K562 (cell line): Measurements from ENCODE around the gene GALNS. TPM values are rescaled to one million over a fixed set of nuclear protein-coding genes. Genes with fewer than 3 reads are reported as not detected.
A peak's percentile ranks its signal among the peaks of the same experiment; 100 is the strongest.

Experiments
- CREB5 ChIP-seq: fragments of 250-450 bp; sonication (Bioruptor Pico); IDR thresholded peaks from 2 replicates; pipeline ENCODE4 v1.5.0; 2020; ENCODE audit warnings: mild to moderate bottlenecking
- DEAF1 ChIP-seq: fragments of 450-650 bp; formaldehyde crosslinking; IDR thresholded peaks from 2 replicates; pipeline ENCODE4 v1.4.0; 2020; ENCODE audit warnings: mild to moderate bottlenecking, moderate library complexity
- E2F1 ChIP-seq: sonication (generic); formaldehyde crosslinking; IDR thresholded peaks from 2 replicates; pipeline ENCODE4 v1.8.1; 2023; ENCODE audit warnings: mild to moderate bottlenecking, missing genetic modification reagents, moderate library complexity
- HDAC1 ChIP-seq, 2 experiments: fragments of 450-650 bp; IDR thresholded peaks; 2 replicates each; pipeline ENCODE4 v1.6.1; 2016 to 2017; ENCODE audit warnings: inconsistent platforms in 1 of 2, mild to moderate bottlenecking in 1 of 2, moderate library complexity in 1 of 2
- HNRNPLL ChIP-seq: fragments of 200-400 bp; formaldehyde crosslinking; IDR thresholded peaks from 2 replicates; pipeline ENCODE4 v1.6.1; 2017; ENCODE audit warnings: low read length, low read depth, mild to moderate bottlenecking; ENCODE audit not compliant: poor library complexity, severe bottlenecking
- JUND ChIP-seq, 2 experiments: IDR thresholded peaks; 2 replicates in 1 of 2; 3 replicates in 1 of 2; pipeline ENCODE4 v1.6.1; 2011; ENCODE audit warnings: borderline replicate concordance in 2 of 2, low read depth in 2 of 2, low read length in 2 of 2, improper control_type of control experiment in 1 of 2, missing biosample characterization in 1 of 2, missing genetic modification characterization in 1 of 2, missing genetic modification reagents in 1 of 2
- NRF1 ChIP-seq, 2 experiments: fragments of 450-650 bp; IDR thresholded peaks in 1 of 2; conservative IDR thresholded peaks in 1 of 2; 2 replicates each; pipeline ENCODE4 v1.6.1; 2014; ENCODE audit warnings: mild to moderate bottlenecking in 2 of 2
- POLR3G ChIP-seq: IDR thresholded peaks from 2 replicates; pipeline ENCODE4 v1.6.1; 2011; ENCODE audit not compliant: insufficient read length, insufficient replicate concordance; ENCODE audit errors: extremely low read depth
- RFX1 ChIP-seq: fragments of 450-650 bp; IDR thresholded peaks from 2 replicates; pipeline ENCODE4 v1.6.1; 2016; ENCODE audit warnings: mild to moderate bottlenecking, moderate library complexity
- SIN3A ChIP-seq, 2 experiments: fragments of 150-350 bp in 1 of 2; IDR thresholded peaks; 2 replicates each; pipeline ENCODE4 v1.6.1; 2011 to 2016; ENCODE audit warnings: borderline replicate concordance in 2 of 2, low read depth in 2 of 2, low read length in 2 of 2, mild to moderate bottlenecking in 2 of 2, moderate library complexity in 2 of 2; ENCODE audit not compliant: control insufficient read depth in 1 of 2
- SREBF2 ChIP-seq: sonication (generic); formaldehyde crosslinking; IDR thresholded peaks from 2 replicates; pipeline ENCODE4 v1.4.0; 2020; ENCODE audit warnings: mild to moderate bottlenecking, missing genetic modification reagents
- SRF ChIP-seq, 2 experiments: fragments of 250-450, 450-650 bp in 1 of 2; sonication (Bioruptor Pico) in 1 of 2; sonication (generic) in 1 of 2; formaldehyde crosslinking; IDR thresholded peaks; 2 replicates each; pipeline versions ENCODE4 v1.5.0 to v1.5.1; 2020 to 2022; ENCODE audit warnings: mild to moderate bottlenecking in 1 of 2, missing genetic modification reagents in 1 of 2
- TARDBP ChIP-seq: fragments of 450-650 bp; IDR thresholded peaks from 2 replicates; pipeline ENCODE4 v1.6.1; 2016
- THAP7 ChIP-seq: fragments of 250-450 bp; sonication (Bioruptor Pico); IDR thresholded peaks from 2 replicates; pipeline ENCODE4 v1.5.0; 2021
- ZBTB1 ChIP-seq: sonication (generic); formaldehyde crosslinking; IDR thresholded peaks from 2 replicates; pipeline ENCODE4 v1.8.1; 2023; ENCODE audit warnings: missing genetic modification reagents, low read depth, mild to moderate bottlenecking, borderline replicate concordance
- ZBTB17 ChIP-seq: fragments of 450-650 bp; formaldehyde crosslinking; IDR thresholded peaks from 2 replicates; pipeline ENCODE4 v1.4.0; 2020; ENCODE audit warnings: mild to moderate bottlenecking
- ZBTB34 ChIP-seq: fragments of 250-450 bp; sonication (Bioruptor Pico); IDR thresholded peaks from 2 replicates; pipeline ENCODE4 v1.8.0; 2021; ENCODE audit warnings: mild to moderate bottlenecking, moderate library complexity
- ZBTB9 ChIP-seq: fragments of 450-650 bp; formaldehyde crosslinking; IDR thresholded peaks from 2 replicates; pipeline ENCODE4 v1.4.0; 2020; ENCODE audit warnings: mild to moderate bottlenecking, moderate library complexity
- ZNF24 ChIP-seq: fragments of 450-650 bp; IDR thresholded peaks from 2 replicates; pipeline ENCODE4 v1.6.1; 2016
- polyA plus RNA-seq, 8 experiments: library from polyadenylated mRNA; depleted of rRNA in 4 of 8; stranded (reverse) in 5 of 8; unstranded in 3 of 8; fragments of >200 nt; fragmentation: Nextera tagmentation in 2 of 8; fragmentation: Illumina TruSeq in 1 of 8; extraction: Ambion mirVana in 2 of 8; extraction: Trizol in 1 of 8; gene quantifications; 2 replicates each; pipeline versions ENCODE4 v1.2.1 to v1.2.3, GENCODE V29; 2011 to 2014; ENCODE audit warnings: inconsistent platforms in 1 of 8, missing spikeins in 1 of 8
- total RNA-seq, 7 experiments: library from RNA; depleted of rRNA in 6 of 7; stranded (reverse); fragments of >200 nt in 6 of 7; fragmentation: Illumina TruSeq in 2 of 7; extraction: Trizol in 2 of 7; gene quantifications; 2 replicates each; pipeline versions ENCODE4 v1.2.1 to v1.2.3, GENCODE V29; 2011 to 2021; ENCODE audit warnings: low replicate concordance in 1 of 7

The GALNS gene
- total and polyA plus RNA-seq, 9 of the 15 experiments (the other 6 are each of a cell fraction or from before 2014, with no cell fraction given) = 0.38 to 13.2 (median 4.3) TPM

- TF ChIP-seq ZBTB34 (no peak), HDAC1 (IDR thresholded peaks at IDR 0.05) (peak in 1 of 2 experiments; percentile 53; a peak in 1 of 4 replicates), SIN3A (IDR thresholded peaks at IDR 0.05; ENCODE audit: borderline replicate concordance in 2 of 2, control insufficient read depth in 1 of 2, low read depth in 2 of 2, low read length in 2 of 2) (peak; percentile 70 to 90; a peak in 1 of 4 replicates), ZBTB9 (CRISPR knock-in tag) (no peak), E2F1 (CRISPR knock-in tag) (no peak), SRF (CRISPR knock-in tag; IDR thresholded peaks at IDR 0.05) (no peak), ZNF24 (no peak), NRF1 (conservative IDR thresholded peaks at IDR 0.05 in 1 of 2, IDR thresholded peaks at IDR 0.05 in 1 of 2) (peak; percentile 8 to 17; a peak in 1 of 4 replicates), POLR3G (no peak), CREB5 (CRISPR knock-in tag) (no peak), ZBTB17 (CRISPR knock-in tag) (no peak), TARDBP (no peak), SREBF2 (CRISPR knock-in tag) (no peak), HNRNPLL (no peak), ZBTB1 (no peak), THAP7 (peak; percentile 74; the same call in 1 of the 2 replicates), RFX1 (no peak), JUND (IDR thresholded peaks at IDR 0.05; ENCODE audit: borderline replicate concordance, low read depth, low read length) (no peak), JUND (tag; IDR thresholded peaks at IDR 0.05; ENCODE audit: borderline replicate concordance, low read depth, low read length) (no peak), DEAF1 (CRISPR knock-in tag) (no peak)
Measured at GRCh38 chr16:88810166-88810911, 46.4 kb downstream of the GALNS start (continued).
